OCI-LY3 (cell line): ENCODE measurements around the gene PDHA2.

Experiments used
- CTCF ChIP-seq: fragments of 200-600, 300-600 bp; sonication (generic); IDR thresholded peaks from 2 replicates; pipeline ENCODE4 v1.5.1; 2014; ENCODE audit warnings: antibody characterized with exemption, low read length, low read depth
- EZH2phosphoT487 ChIP-seq: fragments of 200-600 bp; shearing (Covaris generic); IDR thresholded peaks from 2 replicates; pipeline ENCODE4 v1.6.1; 2018; ENCODE audit warnings: antibody characterized with exemption, mixed run types, low read depth

- no peak for TF ChIP-seq CTCF
- no peak for TF ChIP-seq EZH2phosphoT487
Measured at GRCh38 chr4:95838192-95838591, 1.7 kb upstream of the PDHA2 start.
